Measurements from ENCODE around the gene PTPRN2.

DNA sequence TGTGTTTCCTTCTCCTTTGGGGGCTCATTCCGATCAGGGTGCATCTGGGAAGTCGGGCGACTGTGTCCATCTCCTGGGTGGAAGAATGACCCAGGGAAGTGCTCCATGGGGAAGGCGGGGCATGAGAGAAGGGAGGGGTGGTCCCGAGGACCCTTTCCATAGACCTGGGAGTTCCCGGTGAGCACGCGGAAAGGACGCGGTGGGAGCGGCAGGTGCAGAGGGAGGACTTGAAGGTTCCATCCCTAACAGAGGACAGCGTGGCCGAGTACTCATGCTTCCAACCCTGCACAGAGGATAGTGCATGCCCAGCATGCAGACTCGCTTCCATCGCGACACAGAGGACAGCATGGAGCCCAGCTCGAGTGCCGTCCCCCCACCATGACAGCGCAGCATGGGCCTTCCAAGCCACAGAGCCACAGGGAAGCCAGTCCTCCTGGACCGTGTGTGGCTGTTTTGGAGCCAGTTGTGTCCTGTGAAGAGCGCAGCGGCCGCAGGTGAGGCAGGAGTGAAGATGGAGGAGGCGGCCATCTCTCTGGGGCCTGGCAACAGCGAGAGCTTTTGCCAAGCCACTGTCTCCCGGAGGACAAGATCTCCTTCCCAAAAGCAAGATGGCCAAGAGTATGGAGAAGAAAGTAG is 969.4 kb downstream of the PTPRN2 start:
- TF ChIP-seq CTCF (IDR thresholded peaks at IDR 0.05) (no peak), ZFX (IDR thresholded peaks at IDR 0.05; ENCODE audit: borderline replicate concordance) (no peak)
